Measurements from ENCODE around the gene HYCC1. TPM values are rescaled to one million over a fixed set of nuclear protein-coding genes. Genes with fewer than 3 reads are reported as not detected.

Gene HYCC1
- total RNA-seq, 1 experiment from 2014 or later = 19.6 TPM

DNA sequence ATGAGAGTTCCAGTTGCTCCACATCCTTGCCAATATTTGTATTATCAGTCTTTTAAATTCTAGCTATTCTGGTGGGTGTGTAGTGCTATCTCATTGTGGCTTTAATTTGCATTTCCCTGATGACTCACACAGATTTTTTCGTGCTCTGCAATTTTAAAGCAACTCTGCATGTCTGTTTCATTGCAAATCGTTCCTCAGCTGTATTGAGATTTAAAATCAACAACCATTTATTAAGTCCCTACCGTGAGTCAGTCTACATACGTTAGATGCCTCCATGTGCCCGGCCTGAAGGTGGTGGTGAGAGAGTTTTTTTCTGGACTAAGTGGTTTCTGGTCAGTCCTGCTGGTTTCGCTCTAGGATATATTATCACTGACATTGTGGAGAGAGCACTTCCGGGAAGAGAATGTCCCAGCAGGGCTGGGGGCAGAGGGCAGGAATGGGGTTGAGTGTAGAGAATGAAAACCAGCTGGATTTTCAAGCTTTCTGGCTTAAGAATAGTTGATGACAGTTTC, 8.4 kb upstream of the HYCC1 start:
- no peak for DNase-seq
- Histone ChIP-seq H3K36me3 (no peaks in the 10 kb centered on the region), H3K9me3 (peaks cover 8% of the 10 kb centered on the region; the same call in 1 of the 2 replicates), H3K27me3 (no peaks in the 10 kb centered on the region), H3K4me3 (no peak overlapping the region)

DNA sequence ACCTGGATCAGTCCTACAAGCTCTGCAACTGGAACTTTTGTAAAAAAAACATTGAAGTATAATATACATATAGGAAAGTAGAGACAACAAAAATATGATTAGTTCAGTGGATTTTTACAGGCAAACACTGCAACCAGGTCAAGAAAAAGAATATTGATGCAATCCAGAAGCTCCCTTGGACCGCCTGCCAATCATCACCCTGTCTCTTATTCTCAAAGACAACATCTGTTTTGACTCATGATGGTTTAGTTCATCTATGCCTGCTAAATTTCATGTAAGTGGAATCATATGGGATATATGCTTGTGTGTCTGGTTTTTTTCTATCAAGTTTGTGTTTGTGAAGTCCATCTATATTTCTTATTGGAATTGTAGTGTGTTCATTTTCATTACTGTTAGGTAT, 7.7 kb upstream of the HYCC1 start:
- Histone ChIP-seq H3K9me3 (peaks cover 8% of the 10 kb centered on the region; the same call in 1 of the 2 replicates), H3K27me3 (no peaks in the 10 kb centered on the region), H3K4me3 (no peak overlapping the region), H3K36me3 (no peaks in the 10 kb centered on the region)
- no peak for DNase-seq

DNA sequence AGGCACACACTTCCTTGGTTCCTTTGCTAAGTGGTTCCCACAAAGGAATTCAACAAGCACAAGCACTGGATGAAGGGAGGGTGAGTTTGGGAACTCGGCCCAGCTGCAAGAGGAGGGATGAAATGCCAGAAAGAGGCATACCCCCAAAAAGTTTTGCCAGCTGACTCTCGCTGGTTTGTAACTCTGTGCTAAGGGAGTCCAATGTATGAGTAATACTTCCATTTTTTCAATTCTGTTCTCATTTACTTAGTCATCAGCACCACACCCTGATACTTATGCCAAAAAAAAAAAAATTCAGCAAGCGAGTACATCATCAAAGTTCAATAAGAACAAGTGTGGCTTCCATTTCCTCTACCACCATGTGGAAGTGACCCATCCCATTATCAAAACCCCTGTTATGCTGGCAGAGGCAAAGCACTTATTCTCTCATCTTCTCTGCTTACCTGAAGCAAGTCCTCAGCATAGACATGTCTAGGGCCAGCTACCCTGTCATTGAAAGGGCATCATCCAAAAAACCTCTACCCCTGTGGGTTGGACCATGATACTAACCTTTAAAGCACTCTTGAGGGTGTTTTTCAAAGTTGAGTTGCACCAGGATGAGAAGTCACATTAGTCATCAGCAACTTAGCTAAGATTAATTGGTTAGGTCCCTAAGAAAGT, 6.9 kb upstream of the HYCC1 start:
- H3K9me3 ChIP-seq = peaks cover 8% of the 10 kb centered on the region; the same call in 1 of the 2 replicates
- H3K4me3 ChIP-seq = no peak overlapping the region
- no peaks in the 10 kb centered on the region for H3K36me3 ChIP-seq
- H3K27me3 ChIP-seq = no peaks in the 10 kb centered on the region
- DNase-seq = peak; percentile 81

DNA sequence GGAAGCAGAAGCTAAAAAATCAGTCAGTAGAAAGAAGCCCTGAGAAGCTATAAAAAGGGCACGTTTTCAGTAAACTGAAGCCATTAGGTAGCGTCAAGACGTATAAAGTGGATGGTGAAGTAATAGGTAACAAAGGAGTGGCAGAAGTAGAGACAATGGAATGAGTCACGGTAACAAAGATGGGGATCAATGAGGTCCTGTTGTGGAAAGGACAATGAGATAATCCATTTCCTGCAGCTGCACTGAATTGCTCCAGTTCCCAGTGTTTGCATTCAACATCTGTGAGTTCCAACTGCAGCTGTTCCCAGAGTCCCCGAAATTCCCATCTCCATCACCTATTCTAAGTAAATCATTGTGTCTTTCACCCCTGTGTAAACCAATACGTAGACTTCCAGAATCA, 4.8 kb upstream of the HYCC1 start:
- Histone ChIP-seq H3K4me3 (no peak overlapping the region), H3K36me3 (no peaks in the 10 kb centered on the region), H3K9me3 (peaks cover 8% of the 10 kb centered on the region; the same call in 1 of the 2 replicates), H3K27me3 (no peaks in the 10 kb centered on the region)
- DNase-seq = no peak

DNA sequence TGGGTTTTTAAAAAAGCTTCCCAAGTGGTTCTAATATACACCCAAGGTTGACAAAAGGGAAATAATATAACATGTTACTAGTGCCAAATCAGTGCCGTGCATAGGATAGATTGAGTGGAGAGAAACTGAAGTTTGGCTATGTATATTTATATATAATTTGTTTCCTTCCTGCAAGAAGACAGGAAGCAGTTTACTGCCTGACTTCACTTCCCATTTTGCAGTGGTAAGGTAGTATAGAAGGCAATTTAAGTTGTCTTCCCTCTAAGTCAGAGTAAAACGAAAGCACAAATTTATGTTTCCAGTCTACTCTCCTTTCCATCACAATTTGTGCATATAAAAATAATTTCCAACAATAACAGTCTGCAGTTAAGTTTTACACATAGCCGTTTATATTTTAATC, 3.4 kb upstream of the HYCC1 start:
- DNase-seq = no peak
- Histone ChIP-seq H3K4me3 (no peak overlapping the region), H3K36me3 (no peaks in the 10 kb centered on the region), H3K27me3 (no peaks in the 10 kb centered on the region), H3K9me3 (peaks cover 7% of the 10 kb centered on the region; the same call in 1 of the 2 replicates)

DNA sequence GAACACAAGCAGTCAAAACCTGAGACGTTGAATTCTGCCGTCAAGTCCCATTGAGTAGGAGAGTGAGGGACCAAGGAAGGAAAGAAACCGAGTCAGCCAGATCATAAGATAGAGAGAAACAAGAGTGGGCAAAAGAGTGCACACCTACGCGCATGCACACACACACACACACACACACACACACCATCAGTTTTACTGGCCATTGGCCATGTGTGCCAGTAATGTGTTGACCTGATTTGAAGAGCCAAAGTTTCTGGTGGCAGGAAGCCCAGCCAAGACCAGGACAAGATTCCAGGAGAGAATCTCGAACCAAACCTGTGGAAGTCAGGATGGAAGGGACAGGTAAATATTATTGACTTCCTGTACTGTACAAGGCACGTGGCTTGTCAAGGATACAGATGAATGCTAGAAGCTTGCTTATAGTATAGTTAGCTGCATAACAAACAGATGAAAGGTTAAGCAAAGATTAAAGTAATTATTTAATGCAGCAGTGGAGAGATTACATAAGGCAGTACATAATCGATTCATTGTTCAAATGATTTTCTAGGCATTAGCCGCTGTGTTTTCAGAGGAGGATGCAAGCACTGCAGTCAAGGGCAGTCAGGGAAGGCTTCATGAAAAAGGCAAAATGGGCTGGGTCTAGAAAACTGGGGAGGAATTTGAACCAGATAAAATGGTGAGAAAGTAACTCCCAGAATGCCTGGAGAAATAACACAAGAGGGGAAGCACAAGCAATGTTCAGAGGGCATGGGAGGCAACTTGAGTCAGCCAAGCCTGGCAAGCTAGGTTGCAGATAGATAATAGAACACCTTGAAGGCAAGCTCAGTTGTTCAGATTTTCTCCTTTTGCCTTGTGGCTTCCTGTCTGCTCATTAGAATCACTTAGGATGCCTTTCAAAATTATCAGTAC, 2.7 kb upstream of the HYCC1 start:
- no peaks in the 10 kb centered on the region for H3K27me3 ChIP-seq
- no peaks in the 10 kb centered on the region for H3K36me3 ChIP-seq
- no peak overlapping the region for H3K4me3 ChIP-seq
- H3K9me3 ChIP-seq = peaks cover 2% of the 10 kb centered on the region; the same call in 1 of the 2 replicates
- DNase-seq = no peak

DNA sequence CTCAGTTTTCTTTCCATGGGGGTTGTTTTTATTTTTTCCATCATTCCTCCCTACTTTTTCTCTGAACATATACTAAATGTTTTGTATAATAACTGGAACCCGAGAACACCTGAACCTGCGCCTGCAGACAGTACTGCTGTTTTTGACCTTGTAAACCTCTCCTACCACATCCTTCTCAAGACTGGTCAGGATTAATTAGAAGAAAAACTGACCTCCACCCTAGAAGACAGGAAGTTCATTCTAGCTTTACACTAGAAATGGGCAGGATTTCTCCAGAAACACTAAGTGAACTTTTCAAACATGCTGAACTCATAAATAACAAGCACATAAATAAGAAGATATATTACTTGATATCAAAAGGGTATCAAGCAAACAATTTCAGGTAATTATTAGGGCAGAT, 751 bp upstream of the HYCC1 start:
- Histone ChIP-seq H3K4me3 (peak overlapping the region; percentile 23; the same call in 1 of the 2 replicates), H3K9me3 (no peaks in the 10 kb centered on the region), H3K36me3 (no peaks in the 10 kb centered on the region), H3K27me3 (no peaks in the 10 kb centered on the region)
- no peak for DNase-seq

DNA sequence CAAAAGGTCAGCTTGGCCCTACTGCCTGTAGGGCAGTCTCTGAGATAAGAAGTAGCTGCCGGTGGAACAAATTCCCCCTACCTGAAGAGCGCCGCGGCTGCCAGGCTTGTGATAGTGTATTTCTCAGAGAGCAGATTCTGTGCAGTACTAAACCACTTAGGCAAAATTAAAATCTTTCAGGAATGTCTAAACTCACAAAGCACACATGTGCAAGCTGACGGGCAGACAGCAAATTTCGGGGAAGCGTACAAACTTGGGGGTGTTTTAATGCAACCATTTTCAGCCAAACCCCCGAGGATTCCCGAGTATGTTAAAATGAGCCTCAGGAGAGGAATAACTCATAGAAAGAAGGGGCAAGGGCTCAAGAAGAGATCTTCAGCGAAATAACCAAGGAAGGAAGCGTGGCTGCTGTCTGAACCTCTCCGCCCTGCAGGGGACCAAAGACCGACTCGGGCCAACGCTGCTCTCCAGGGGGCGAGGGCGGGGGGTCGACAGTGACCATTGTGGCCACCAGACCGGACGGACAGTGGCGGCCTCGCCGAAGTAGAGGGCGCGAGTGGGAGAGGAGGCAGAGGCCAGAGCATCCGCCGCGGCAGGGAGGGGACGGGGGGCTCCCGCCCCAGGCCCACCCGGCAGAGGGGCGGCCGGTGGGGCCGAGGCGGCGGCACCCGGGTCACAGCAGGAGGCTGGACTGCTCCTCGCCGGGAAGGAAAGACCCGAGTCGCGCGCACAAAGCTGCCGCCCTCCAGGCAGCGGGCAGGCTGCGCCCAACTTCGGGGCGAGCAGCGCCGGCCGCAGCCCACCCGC, 819 bp downstream of the HYCC1 start:
- Histone ChIP-seq H3K36me3 (no peaks in the 10 kb centered on the region), H3K27me3 (no peaks in the 10 kb centered on the region), H3K9me3 (no peaks in the 10 kb centered on the region), H3K4me3 (peak overlapping the region; percentile 90)
- DNase-seq = peak; percentile 42

DNA sequence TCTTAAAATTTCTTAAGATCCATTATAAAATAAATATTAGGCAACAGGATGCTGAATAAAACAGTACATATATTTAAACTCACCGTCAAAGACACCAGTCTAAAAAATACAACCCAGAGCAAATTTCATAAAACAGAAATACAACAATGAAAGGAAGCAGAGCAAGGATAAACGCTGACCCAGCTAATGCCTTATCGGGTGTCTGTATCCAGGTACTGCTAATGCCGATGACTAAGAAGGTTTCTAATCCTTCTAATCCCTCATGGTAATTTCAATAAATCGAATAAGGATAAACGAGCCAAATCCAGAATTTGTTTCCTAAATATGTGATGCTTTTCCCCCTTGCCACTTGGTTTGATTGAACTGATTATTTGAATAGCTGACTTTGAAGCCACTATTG, 1.7 kb downstream of the HYCC1 start:
- H3K9me3 ChIP-seq = no peaks in the 10 kb centered on the region
- peak overlapping the region; percentile 90 for H3K4me3 ChIP-seq
- H3K36me3 ChIP-seq = no peaks in the 10 kb centered on the region
- no peak for DNase-seq
- no peaks in the 10 kb centered on the region for H3K27me3 ChIP-seq

DNA sequence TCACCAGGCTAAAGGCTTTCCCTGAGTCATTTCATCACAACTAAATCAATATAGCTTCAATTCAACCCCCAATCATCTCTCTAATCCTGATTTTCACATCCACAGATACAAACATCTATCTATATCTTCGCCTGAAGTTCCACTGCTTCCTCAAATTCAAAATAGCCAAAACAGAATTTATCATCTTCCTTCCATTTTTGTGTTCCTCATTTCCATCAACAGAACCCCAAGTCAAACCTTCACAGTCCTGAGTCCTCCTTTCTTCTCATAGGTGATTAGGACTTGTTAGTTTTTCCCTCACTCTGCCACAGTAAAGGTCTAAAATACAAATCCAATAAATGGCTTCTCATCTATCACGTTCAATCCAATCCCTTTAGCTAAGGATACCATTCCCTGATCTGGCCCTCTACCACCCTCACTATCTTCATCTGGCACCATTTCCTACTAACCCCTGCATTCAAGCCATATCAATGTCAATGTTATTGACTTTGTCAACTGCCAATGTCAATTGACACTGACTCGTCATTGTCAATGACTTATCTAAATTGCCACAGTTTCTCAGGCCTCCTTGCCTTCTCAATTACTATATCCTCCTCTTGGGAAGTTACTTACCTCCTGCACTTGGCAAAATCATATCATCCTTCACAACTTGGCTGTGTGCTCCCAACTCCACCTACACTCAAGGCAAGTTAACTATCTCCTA, 2.6 kb downstream of the HYCC1 start:
- Histone ChIP-seq H3K36me3 (no peaks in the 10 kb centered on the region), H3K9me3 (no peaks in the 10 kb centered on the region), H3K4me3 (no peak overlapping the region), H3K27me3 (no peaks in the 10 kb centered on the region)
- DNase-seq = no peak

DNA sequence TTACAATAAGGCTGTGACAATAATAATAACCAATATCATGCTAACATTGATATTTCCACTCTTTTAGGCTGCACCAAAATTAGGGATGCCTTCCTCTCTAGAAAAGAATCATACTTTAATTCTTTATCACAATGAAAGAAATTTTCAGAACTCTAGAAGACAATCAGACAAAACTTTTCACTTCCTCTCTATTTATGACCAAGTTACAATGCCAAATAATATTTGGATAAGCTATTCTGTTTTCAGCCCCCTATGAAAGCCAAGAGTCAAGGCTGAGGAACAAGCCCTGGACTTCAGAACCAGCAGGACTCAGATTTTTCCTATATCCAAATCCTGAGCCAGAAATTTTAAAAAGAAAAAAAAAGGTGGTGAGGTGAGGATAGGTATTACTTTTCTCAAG, 4.6 kb downstream of the HYCC1 start:
- Histone ChIP-seq H3K9me3 (no peaks in the 10 kb centered on the region), H3K36me3 (no peaks in the 10 kb centered on the region), H3K27me3 (no peaks in the 10 kb centered on the region), H3K4me3 (no peak overlapping the region)
- DNase-seq = no peak

DNA sequence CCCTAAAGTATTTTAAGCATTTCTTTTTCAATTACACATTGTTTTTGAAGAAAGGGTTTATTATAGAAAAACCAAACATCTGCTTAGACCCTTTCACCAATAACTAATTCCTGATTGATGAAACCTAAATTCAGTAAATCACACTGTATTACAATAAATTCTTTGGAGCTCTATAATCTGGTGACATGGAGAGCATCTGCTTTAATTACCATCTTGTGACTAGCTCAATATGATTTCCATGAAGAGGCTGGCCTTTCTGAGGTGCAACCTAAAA, 9.7 kb downstream of the HYCC1 start:
- no peak for DNase-seq
- no peaks in the 10 kb centered on the region for H3K27me3 ChIP-seq
- no peak overlapping the region for H3K4me3 ChIP-seq
- H3K36me3 ChIP-seq = no peaks in the 10 kb centered on the region
- no peaks in the 10 kb centered on the region for H3K9me3 ChIP-seq

DNA sequence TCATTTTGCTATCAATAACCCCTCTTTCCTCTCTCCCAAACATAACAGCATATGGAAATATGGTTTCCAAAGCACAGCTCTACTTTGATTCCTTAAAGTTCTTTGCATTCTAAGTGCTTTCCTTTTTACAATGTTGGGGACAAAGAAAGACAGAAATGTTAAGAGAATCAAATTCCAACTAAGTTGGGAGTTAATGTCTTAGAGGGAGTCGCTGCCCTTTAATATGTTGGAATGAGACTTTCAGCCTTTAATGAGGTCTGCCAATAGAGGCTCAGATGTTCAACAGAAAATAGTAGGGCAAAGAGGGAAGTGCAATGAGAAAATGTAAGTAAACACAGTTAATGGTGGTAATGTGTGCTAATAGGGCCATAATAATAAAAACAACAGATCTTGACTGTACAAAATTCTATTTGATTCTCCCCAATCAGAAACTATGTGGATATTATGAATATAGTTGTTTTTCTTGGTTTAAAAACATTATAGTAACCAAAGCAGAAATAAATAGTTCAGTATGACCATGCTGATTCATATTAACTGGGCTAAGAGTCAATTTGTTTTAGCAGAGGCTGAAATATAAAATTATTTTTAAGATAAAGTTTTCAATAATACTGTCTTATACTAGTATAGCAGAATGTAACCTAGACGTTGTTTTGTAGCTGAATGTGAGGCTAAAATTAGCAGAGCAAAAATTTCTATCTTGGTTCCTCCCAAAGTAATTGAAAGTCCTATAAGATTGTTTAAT, 10.3 kb downstream of the HYCC1 start:
- no peak overlapping the region for H3K4me3 ChIP-seq
- H3K27me3 ChIP-seq = no peaks in the 10 kb centered on the region
- DNase-seq = no peak
- no peaks in the 10 kb centered on the region for H3K9me3 ChIP-seq
- no peaks in the 10 kb centered on the region for H3K36me3 ChIP-seq

DNA sequence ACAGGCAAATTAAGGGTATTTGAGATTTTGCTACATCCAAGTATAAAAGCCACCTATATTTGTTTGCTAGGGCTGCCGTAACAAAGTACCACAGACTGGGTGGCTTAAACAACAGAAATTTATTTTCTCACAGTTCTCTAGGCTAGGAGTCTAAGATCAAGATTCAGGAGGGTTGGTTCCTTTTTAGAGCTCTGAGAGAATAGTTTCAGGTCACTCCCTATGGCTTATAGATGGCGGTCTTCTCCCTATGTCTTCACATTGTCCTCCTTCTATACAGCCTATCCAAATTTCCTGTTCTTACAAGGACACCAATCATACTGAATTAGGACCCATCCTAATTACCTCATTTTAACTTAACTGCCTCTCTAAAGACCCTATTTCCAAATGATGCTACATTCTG, 11.2 kb downstream of the HYCC1 start:
- Histone ChIP-seq H3K27me3 (no peaks in the 10 kb centered on the region), H3K9me3 (no peaks in the 10 kb centered on the region), H3K4me3 (no peak overlapping the region), H3K36me3 (no peaks in the 10 kb centered on the region)
- DNase-seq = no peak

DNA sequence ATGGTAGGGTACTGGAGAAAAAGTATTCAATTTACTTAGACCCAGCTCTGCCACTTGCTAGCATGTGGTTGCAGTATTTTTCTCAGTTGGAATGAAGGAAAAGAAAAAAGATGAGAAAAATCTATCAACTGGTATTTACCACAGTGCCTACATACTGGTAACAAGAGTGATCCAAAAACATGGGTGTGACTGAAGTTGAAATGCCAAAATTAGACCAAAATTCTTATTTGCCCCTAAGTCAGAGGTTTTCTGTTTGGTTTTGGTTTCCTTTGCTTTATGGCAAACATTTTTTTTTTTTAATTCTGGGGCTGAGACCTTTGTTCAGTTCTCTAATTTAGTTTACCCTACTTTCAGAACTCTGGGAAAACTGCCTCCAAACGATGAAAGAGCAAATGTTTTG, 12.3 kb downstream of the HYCC1 start:
- H3K9me3 ChIP-seq = no peaks in the 10 kb centered on the region
- DNase-seq = no peak

More for the DNA sequence above, 12.3 kb downstream of the HYCC1 start:
- Histone ChIP-seq H3K36me3 (no peaks in the 10 kb centered on the region), H3K27me3 (no peaks in the 10 kb centered on the region), H3K4me3 (no peak overlapping the region)

Measured in MG63 (cell line).